HFF-Myc (cell line): Measurements from ENCODE around the gene OCIAD1.
"Not testable (repeated sequence)": the region's sequence is repeated elsewhere in the genome, so short reads cannot be mapped to it uniquely, and the experiment has no call there.

Source experiments
- DNase-seq: peaks from one replicate; pipeline ENCODE4 v3.0.0-alpha.2; 2011; ENCODE audit warnings: low read depth; ENCODE audit errors: extremely low read depth
- H3K4me3 ChIP-seq: replicated peaks from 2 replicates; pipeline ENCODE4 v1.5.1; 2011; ENCODE audit warnings: low read depth, mild to moderate bottlenecking, control low read depth, low read length
- TF ChIP-seq, protein P1 (sequence below): IDR thresholded peaks from 2 replicates; pipeline ENCODE4 v1.5.1; 2012; ENCODE audit warnings: mild to moderate bottlenecking, low read depth, low read length, control low read depth; ENCODE audit errors: missing control alignments

Gene OCIAD1

DNA sequence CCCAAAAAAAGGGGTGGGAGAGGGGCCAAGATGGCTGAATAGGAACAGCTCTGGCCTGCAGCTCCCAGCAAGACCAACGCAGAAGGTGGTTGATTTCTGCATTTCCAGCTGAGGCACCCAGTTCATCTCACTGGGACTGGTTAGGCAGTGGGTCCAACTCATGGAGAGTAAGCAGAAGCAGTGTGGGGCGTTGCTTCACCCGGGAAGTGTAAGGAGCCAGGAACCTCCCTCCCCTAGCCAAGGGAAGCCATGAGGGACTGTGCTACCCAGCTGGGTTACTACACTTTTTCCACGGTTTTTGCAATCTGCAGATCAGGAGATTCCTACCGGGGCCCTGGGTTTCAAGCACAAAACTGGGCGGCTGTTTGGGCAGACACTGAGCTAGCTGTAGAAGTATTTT lies 13.9 kb upstream of the OCIAD1 start:
- no peak for DNase-seq
- TF ChIP-seq, protein P1, sequence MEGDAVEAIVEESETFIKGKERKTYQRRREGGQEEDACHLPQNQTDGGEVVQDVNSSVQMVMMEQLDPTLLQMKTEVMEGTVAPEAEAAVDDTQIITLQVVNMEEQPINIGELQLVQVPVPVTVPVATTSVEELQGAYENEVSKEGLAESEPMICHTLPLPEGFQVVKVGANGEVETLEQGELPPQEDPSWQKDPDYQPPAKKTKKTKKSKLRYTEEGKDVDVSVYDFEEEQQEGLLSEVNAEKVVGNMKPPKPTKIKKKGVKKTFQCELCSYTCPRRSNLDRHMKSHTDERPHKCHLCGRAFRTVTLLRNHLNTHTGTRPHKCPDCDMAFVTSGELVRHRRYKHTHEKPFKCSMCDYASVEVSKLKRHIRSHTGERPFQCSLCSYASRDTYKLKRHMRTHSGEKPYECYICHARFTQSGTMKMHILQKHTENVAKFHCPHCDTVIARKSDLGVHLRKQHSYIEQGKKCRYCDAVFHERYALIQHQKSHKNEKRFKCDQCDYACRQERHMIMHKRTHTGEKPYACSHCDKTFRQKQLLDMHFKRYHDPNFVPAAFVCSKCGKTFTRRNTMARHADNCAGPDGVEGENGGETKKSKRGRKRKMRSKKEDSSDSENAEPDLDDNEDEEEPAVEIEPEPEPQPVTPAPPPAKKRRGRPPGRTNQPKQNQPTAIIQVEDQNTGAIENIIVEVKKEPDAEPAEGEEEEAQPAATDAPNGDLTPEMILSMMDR, result no peak
- H3K4me3 ChIP-seq, result no peak overlapping the region

DNA sequence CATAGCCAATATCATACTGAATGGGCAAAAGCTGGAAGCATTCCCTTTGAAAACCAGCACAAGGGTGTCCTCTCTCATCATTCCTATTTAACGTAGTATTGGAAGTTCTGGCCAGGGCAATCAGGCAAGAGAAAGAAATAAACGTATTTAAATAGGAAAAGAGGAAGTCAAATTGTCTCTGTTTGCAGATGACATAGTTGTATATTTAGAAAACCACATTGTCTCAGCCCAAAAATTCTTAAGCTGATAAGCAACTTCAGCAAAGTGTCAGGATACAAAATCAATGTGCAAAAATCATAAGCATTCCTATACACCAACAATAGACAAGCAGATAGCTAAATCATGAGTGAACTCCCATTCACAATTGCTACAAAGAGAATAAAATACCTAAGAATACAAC lies 9.5 kb upstream of the OCIAD1 start:
- not testable (repeated sequence) for H3K4me3 ChIP-seq, DNase-seq

DNA sequence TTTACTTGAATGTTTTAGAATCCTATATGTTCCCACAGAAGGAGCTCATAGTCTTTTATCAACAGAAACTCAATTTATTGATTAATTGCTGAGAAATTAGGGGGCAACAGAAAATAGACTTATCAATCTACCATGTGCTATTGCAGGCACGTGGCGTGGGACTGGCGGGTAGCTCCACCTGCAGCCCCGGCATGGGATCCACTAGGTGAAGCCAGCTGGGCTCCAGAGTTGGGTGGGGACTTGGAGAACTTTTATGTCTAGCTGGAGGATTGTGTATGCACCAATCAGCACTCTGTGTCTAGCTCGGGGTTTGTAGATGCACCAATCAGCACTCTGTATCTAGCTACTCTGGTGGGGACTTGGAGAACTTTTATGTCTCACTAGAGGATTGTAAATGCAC lies 3.3 kb upstream of the OCIAD1 start:
- TF ChIP-seq, protein P1, result no peak
- DNase-seq, result no peak

DNA sequence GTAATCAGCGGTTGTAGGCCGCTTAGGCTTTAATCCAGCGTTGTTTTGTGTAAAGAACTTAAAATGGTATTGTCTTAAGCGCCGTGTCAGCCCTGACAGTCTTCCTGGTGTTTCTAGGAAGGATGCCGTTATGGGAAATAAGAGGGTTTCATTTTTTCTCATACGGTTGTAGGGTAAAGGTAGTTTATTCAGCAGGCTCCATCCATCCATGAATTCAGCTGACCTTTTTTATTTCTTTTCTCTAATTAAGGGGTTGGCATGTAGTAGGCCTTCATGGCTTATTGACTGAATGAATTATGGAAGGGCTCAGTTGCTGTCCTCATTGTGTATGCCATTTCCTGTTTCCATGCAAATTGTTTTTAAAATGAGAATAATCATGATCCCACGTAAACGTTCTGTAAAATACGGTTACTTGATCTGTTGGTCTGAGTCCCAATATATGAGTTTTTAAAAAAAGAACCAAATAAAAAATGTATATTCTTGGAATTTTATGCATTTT lies 693 bp downstream of the OCIAD1 start:
- no peak for DNase-seq
- TF ChIP-seq, protein P1, result no peak

More for the DNA sequence above, 3.3 kb upstream of the OCIAD1 start:
- no peak overlapping the region for H3K4me3 ChIP-seq

DNA sequence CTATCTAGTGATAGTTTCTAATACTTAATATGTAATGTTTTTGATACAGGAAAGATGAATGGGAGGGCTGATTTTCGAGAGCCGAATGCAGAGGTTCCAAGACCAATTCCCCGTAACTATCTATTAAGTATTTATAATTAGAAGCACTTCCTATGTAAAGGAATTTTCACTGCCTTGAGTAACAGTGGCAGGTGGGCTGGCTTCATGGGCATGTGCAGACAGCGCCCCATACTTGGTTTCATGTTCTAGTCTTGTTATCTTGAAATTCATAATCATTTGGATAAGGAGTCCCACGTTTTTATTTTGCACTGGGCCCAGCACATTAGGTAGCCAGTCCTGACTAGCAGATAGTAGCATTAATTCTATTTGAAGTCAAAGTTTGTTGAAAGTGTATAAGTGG lies 1.7 kb downstream of the OCIAD1 start:
- H3K4me3 ChIP-seq, result peak overlapping the region; percentile 99

More for the DNA sequence above, 693 bp downstream of the OCIAD1 start:
- H3K4me3 ChIP-seq, result peak overlapping the region; percentile 99

DNA sequence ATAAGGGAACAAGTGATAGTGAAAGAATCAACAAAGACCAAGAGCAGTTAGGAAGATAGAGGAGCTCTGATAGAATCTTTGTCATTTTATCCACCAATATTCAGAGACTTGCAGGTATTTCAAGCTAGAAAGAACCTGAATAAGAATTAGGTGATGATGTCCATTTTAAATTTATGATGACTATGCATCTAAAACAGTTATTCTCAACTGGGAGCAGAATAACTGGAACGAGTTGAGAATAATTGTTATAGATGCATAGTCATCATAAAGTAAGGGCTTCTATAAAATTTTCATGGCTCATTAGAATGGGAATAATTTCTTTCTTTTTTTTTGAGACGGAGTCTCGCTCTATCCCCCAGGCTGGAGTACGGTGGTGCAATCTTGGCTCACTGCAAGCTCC lies 5.8 kb downstream of the OCIAD1 start:
- H3K4me3 ChIP-seq, result no peak overlapping the region
- TF ChIP-seq, protein P1, result no peak
- DNase-seq, result no peak

More for the DNA sequence above, 1.7 kb downstream of the OCIAD1 start:
- no peak for DNase-seq
- TF ChIP-seq, protein P1, result no peak

DNA sequence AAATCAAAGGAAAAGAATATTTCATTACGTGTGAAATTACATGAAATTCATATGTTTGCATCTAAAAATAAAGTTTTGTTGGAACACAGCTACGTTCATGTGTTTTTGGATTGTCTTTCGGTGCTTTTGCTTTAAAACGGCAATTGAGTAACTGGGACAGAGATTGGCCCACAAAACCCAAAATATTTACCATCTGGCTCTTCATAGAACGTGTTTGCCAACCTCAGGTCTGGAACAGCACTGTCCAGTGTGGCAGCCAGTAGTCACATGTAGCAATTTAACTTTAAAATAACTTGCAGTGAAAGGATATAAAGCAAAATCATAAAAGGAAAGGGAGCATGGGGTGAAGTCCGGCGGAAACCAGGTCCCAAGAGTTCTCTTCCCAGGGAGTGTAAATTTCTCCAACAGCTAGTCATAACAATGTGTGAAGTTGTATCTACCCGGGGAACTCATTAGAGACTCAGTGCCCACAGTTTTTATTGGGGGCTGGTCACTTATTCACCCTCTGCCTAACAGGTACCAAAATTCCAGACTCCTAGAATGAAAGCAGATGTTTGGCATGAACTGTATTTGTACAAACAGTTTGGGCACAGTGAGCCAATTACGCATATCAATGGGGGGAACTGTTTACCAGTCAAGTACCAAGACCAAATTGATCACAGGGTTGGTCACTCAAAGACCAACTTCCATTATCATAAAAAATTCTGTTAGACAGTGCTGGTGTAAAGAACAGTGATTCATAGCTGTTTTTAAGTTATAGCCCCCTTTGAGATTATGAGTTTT lies 10.3 kb downstream of the OCIAD1 start:
- TF ChIP-seq, protein P1, result no peak
- no peak for DNase-seq
- no peak overlapping the region for H3K4me3 ChIP-seq
